GM03348 (cell line): ENCODE data around the gene BFAR.
"Not testable (repeated sequence)": the region's sequence is repeated elsewhere in the genome, so short reads cannot be mapped to it uniquely, and the experiment has no call there.

ENCODE experiments used
- DNase-seq: peaks from one replicate; pipeline ENCODE4 v3.0.0; 2012; ENCODE audit warnings: low spot score

BFAR gene

DNA sequence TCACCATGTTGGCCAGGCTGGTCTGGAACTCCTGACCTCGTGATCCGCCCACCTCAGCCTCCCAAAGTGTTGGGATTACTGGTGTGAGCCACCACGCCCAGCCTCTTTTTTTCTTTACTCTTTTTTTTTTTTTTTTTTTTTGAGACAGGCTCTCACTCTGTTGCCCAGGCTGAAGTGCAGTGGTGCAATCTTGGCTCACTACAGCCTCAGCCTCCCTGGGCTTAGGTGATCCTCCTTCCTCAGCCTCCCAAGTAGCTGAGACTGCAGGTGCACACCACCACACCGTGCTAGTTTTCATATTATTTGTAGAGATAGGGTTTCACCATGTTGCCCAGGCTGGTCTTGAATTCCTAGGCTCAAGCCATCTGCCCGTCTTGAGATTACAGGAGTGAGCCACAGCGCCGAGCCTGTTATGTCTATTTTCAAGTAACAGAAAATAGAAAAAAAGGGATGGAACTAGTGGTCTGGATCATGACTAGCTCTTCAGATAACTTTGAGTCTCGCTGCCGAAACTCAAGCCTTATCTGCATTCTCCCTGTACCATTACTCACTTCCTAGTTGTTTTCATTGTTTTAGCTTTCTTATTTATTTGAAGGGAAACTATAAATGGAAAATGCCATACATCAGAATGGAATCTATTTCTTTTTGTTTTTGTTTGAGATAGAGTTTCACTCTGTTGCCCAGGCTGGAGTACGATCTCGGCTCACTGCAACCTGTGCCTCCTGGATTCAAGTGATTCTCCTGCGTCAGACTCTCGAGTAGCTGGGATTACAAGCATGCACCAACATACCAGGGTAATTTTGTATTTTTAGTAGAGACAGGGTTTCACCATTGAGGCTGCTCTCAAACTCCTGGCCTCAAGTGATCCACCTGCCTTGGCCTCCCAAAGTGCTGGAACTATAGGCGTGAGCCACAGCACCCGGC lies 53.4 kb downstream of the BFAR start:
- not testable (repeated sequence) for DNase-seq

DNA sequence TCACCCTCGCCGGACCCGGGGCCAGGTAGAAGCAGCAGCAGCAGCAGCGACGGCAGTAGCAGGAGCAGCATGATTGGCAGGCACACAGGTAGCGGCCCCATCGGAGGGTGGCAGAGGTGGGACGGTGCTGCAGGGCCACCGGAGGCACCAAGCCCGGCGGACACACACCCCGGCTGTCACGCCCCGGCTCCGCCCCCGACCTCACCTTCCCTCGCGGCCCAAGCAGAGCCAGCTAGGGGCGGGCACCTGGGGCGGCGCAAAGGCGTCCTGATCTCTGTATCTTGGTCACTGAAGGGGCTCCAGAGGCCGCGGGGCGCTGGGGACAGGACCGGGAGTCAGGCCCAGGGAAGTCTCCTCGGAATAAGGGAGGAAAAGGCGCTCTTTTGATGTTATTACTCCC lies 61.4 kb downstream of the BFAR start, which contains the start of gene PLA2G10:
Gene PLA2G10, minus strand, starts transcription at position 180 of the 400 bp plus-strand sequence. Its CDS starts 79 bp downstream, at position 101.
- not testable (repeated sequence) for DNase-seq

DNA sequence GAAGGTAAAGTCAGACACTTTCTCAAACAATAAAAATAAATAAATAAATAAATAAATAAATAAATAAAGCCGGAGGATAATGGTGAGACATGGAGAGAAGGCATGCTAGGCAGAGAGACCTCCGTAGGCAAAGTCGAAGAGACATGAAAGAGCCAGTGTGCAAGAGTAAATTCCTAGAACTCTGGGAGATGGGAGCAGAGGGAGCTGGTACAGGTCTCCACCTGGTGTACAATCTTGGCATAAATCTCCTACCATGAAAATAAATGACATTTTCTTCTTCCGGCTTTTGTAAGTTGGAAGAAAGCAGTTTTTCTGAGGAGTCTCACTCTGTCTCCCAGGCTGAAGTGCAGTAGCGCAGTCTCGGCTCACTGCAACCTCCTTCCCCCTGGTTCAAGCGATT lies 69.1 kb downstream of the BFAR start:
- not testable (repeated sequence) for DNase-seq

DNA sequence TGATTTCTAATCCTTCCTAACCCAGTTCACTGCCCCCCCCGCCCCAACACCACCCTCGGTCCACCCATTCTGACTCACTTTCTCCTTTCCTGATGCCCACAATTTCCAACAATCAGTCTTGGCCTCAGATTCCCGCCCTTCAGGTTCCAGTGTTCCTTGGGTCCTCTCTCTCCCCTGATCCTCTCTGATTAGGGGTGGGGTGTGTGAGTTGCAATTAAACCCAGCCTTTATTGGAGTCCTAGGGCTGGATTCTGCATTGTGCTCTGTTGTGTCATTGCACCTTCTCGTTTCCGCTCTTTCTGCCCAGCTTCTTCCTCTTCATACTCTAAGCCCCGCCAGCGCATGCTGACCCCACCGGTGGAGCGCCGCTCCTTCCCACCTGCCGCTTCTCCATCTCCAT lies 69.9 kb downstream of the BFAR start:
- DNase-seq, result not testable (repeated sequence)

DNA sequence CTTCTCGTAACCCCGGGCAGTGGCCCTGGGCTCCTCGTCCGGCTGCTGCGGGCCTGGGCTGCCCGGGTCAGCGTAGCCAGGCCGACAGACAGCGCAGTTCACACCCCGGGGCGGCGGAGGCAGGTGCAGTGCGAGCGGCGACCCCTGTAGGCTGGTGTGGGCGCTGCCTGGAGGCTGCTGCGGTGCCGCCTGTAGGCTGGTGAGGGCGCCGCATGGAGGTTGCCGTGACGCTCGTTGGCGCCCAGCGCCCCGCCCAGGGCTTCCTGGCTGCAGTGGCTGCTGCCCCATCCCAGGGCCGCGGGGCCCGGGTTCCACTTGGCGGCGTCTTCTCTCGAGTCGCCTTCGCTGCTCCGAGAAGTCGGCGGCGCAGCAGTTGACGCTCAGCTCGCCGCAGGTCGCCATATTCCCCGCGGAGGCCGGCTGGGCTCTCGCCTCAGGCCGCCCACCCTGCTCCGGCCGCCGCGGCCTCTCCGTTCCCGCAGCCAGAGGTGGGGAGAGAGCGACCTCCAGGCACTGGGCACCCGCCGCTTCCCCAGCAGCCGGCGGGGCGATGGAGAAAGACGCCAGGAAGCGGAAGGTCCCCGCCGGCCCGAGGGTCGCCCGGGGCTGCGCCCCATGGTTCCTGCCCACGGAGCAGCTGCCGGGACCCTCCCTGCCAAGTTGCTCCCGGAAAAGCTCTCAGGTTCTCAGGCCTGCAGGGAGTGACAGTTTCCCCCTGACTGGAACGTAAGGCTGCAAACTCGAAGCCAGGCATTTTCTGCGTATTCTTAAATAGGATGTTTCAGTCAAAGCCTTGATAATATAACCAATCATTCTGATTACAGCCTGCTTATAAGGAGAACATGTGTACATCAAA lies 70.6 kb downstream of the BFAR start, which contains the start of gene NPIPA3:
Gene NPIPA3, plus strand, starts transcription at position 256 of the 856 bp plus-strand sequence. CDS start 5,533 bp downstream, outside the sequence.
- not testable (repeated sequence) for DNase-seq
